ENCODE measurements around the gene TMEM203. TPM values are rescaled to one million over a fixed set of nuclear protein-coding genes. Genes with fewer than 3 reads are reported as not detected.

TMEM203 gene, protein sequence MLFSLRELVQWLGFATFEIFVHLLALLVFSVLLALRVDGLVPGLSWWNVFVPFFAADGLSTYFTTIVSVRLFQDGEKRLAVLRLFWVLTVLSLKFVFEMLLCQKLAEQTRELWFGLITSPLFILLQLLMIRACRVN
- total RNA-seq, result 26.8 and 30.9 TPM in 2 replicates

DNA sequence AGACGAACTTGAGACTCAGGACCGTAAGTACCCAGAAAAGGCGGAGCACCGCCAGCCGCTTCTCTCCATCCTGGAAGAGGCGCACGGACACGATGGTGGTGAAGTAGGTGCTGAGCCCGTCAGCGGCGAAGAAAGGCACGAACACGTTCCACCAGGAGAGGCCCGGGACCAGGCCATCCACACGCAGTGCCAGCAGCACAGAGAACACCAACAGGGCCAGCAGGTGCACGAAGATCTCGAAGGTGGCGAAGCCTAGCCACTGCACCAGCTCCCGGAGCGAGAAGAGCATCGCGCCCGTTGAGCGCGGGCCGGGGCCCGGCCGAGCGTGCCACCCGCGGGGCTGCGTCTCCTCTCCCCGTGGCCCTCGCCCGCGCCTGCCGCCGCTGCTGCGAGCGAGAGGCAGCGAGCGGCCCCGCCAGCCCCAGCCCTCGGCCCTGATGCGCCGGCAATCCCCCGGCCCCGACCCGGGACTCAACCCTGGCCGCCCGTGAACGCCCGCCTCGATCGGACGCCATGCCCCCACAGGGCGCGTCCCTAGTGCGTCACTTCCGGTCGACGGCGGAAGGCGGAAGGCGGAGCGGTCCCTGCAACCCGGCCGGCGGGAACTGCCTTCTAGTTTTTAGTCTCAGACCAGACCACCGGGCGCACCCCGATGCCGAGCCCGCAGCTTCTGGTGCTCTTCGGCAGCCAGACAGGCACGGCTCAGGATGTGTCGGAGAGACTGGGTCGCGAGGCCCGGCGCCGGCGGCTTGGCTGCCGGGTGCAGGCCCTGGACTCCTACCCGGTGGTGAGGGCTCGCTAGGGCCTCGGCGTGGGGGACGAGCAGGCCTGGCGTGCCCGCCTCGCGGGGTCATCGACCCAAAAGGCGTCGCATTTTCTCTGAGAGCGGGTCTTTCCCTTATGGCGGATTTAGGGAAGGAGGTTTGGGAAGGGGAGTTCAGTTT is at the start of gene TMEM203, which contains the start of gene NDOR1:
Gene TMEM203 (minus strand): TSS at position 523 of the 944 bp plus-strand sequence. CDS start 234 bp downstream, at position 289.
Gene NDOR1 (plus strand): TSS at position 575 of the 944 bp plus-strand sequence. CDS start 78 bp downstream, at position 653.

DNA sequence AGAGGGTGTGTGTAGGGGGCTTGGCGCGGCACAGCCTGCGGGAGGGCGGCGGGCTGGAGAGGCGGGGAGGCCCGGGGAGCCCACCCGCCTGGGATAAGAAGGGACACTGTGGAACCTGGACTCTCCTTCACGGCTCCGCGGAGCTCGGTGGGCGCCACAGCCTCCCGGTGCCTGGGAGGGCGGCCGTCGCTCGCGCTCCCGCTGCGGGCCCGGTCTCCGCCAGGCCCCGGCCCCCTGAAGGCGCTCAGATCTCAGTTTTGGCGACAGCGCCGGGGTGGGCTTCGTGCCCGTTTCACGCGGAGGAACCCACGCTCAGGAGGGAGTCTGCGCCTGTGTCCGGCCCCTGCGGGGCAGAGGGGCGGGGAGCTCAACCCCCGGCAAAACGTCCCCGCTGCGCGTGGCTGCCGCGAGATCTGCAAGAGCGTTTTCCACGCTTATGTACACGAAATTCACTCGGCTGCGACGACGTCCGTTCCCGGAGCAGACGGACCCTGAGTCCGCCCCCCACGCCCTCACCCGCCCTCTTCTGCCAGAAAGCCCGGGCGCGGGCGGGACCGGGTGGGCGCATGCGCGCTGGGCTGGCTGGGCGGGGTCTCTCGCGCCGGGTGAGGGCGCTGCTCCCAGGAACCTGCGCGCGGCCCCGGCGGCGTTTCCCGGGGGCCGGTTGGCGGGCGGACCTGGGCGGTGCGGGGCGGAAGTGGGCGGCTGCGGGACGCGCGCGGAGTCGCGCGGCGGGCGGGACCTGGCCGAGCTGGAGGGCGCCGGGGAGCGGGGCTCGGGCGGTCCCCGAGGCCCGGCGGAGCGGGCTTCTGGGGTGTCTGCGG is 49.4 kb upstream of the TMEM203 start, which contains the start of gene NELFB:
Gene NELFB (plus strand): TSS at position 704 of the 824 bp plus-strand sequence.

DNA sequence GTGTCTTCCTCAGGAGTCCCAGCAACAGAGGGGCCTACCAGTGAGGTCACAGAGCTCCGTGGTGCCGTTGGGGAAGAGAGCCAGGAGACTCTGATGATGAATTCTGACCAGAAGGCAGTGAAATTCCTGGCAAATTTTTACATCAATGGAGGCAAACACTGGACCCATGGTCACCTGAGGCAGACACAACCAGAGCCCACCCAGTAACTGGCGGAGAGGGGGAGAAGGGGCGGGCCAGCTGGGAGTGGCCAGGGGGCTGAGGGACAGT is 45.7 kb upstream of the TMEM203 start, which contains the start of gene STPG3:
Gene STPG3 (plus strand): TSS at position 93 of the 268 bp plus-strand sequence. CDS start 1 bp downstream, at position 94.

DNA sequence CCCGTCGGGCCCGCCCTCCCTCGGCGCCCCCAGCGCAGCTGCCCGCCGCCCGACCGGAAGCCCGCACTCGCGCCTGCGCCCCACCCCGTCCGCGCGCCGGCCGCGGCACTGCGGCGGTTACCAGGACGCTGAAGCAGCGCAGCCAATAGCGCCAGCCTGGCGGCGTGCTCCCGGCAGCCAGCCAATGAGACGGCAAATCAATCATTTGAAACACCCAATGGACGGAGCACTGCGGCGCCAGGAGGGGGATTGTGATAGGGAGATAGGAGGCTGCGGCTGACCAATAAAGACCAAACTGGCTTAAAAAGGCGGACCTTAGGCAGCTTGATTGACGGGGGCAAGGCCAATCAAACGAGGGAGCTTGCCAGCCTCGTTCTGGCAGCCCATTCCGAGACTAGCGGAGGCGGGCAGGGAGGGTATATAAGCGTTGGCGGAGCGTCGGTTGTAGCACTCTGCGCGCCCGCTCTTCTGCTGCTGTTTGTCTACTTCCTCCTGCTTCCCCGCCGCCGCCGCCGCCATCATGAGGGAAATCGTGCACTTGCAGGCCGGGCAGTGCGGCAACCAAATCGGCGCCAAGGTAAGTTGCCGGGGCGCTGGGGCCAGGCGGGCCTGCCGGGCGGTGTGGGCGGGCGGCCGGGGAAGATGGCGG is 35.5 kb upstream of the TMEM203 start, which contains the start of gene TUBB4B:
Gene TUBB4B (plus strand): TSS at position 447 of the 649 bp plus-strand sequence. CDS start 74 bp downstream, at position 521.

DNA sequence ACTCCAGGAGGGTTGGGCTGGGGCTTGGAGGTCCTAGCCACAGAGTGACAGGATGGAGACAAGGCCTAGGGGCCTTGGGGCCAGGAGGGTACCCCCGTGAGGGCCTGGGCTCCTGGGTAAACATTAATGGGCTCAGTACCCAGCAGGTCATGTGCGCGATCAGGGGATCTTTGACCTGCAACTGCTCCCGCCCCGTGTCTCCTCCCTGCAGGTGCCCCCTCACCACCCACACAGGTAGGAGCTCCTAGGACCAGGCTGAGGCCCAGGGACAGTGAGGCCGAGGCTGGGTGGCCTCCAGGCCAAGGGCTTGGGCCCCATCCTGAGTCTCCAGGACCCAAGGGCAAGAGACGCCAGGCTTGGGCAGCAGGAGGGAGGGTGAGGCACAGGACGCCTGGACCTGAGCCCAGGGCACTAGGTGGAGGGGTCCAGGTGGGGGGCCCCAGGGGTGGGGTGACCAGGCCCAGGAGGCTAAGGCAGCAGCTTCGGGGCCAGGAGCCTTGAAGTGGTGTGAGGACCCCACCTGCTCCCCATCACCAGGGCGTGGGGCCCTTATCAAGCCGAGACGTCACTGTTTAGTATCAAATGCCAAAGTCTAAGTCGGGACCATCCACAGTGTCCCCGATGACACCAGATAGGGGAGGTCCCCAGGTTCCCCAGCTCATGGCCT is 25.4 kb upstream of the TMEM203 start, which contains the start of gene SLC34A3:
Gene SLC34A3 (plus strand): TSS at position 197 of the 667 bp plus-strand sequence. CDS start 802 bp downstream, outside the sequence.

DNA sequence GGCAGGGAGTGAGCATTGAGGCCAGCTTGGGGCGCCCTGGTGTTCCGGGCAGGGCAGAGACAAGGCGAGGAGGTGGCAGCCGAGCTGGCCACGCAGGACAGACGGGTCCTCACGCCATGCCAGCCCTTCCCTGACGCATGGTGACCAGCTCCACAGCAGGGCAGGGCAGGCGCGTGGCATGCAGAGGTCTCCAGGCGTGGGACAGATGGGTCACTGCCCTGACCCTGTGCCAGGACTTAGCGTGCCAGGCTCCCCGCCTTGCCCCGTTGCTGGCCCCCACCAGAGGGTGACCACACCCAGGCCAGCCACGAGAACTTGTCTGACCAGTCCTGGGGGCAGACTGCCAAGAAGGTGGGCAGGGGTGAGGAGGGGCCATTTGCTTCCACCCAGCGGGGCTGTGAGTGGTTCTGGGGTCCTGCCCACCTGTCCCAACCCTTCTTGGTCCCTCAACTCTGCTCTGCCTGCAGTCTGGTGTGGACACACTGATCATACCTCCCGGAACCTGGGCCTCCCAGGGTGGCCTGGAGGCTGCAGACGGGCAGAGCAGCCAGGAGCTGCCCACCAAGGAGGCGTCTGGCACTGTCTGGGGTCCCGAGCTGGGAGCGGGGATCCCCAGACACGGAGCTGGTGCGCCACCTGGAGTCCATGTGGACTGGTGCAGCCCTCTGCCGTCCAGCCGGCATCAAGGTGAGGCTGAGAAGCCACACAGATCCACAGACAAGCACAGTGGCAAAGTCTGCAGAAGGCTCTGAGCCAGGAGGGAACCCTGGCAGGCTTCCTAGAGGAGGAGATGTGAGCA is 21.8 kb upstream of the TMEM203 start, which contains the start of gene RNF224:
Gene RNF224 (plus strand): TSS at position 449 of the 799 bp plus-strand sequence. CDS start 834 bp downstream, outside the sequence.

DNA sequence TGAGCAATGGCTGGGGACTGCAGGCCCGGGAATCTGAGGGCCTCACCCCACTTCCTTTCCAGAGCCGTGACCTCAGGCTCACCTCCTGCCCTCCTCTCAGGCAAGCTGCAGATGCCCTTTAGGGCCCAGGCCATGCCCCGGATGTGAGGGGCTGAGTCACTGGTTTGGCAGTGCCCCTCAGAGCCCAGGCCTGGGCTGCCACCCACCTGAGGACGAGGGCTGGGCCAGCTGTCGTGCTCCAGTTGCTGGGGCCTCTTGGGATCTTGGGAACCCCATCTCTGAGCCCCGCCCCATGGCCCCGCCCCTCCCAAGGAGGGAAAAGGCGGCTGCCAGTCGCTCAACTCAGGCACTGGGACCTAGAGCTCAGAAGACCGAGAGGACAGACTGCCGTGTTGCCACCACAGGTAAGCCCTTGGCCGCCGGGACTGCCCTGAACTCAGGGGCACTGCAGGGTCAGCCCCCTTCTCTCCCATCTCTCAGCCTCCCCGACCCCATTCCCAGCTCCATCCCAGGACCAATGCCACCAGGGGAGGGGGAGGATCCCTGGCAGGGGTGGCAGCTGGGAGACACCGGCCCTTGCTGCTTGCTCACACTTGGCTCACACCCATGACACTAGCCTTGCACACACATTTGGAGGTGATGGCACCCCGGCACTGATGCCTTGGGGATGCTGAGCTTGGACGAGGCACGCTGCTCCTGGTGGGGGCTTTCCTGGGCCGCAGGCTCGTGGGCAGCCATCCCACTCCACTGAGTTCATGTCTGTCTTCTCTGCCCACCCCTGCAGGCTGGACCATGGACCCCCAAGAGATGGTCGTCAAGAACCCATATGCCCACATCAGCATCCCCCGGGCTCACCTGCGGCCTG is 19.6 kb upstream of the TMEM203 start, which contains the start of gene CYSRT1:
Gene CYSRT1 (plus strand): TSS at position 345 of the 865 bp plus-strand sequence. CDS start 448 bp downstream, at position 793.

DNA sequence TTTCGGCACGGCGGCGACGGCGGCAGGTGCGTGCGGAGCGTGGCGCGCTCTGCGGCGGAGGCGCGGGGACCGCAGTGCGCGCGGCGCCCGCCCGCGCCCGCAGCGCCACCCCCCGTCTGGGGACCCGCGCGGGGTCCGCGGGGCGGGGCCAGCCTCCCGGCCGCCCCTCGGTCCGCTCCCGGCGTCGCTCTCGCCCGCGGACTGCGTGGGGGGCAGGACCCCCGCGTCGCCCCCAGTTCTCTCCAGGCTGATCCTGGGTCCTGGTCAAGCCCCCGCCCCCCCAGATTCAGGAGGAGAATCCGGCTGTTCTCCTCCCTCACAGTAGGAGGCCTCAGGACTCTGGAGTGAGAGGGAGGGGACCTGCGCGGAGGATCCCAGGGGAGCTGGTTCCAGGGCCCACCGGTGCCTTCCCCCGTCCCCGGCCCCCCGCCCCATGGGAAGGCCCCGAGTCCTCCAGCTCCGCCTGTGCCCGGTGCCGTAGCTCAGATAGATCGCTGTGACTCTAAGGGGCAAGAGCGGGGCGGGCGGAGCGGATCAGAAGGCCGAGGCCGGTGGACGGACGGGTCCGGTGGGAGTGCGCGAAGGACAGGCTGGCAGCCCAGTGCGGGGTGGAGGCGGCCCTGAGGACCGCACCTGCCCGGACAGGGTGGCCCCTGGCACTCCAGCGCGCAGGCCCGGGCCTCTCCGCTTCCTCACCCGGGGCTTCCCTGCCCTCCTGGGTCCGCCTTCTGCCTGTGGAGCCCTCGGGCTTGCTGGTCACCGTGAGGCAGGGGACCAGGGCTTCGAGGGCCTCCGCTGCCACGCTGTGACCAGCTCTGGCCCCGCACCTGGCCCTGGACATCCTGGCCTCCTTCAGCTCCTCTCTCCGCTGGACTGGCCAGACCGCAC is 17.0 kb upstream of the TMEM203 start, which contains the start of gene RNF208:
Gene RNF208 (minus strand): TSS at position 51 of the 888 bp plus-strand sequence. CDS start 1,028 bp downstream, outside the sequence.

DNA sequence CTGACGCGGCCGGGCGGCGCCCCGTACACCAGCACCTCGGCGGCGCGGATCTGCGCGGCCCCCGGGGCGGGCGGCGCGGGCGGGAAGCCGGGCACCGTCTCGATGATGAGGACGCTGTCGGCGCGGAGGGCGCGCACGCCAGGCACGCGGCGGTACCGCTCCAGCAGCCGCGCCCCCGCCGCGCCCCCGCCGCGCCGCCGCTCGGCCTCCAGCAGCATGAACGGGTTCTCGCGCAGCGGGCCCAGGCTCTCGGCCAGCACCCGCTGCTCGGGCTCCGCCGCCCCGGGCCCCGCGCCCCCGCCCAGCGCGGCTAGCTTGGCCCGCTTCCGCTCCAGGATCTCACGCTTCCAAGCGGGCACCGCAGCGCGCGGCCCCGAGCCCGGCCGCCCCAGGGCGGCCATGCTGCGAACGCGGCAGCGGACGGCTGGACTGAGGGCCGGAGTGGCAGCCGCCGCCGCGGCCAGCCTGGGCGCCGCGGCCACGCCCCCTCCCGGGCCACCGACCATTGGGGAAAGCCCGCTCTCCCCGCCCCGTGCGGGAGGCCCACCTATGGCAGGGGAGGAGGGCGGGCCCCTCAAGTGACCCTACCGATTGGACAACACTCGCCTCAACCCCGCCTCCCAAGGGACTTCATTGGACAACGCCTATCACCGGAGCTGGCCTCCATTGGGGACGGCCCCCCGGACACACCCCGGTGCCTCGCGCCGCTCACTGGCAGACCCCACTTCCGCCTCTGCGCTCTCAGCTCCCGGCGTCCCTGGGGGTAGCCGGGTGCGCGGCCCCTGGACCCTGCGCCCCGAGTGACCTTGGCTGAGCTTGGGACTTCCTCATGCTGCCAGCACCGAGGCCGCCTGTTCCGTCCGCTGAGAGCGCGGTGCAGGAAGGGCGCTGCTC is 4.9 kb downstream of the TMEM203 start, which contains the start of gene TPRN:
Gene TPRN (minus strand): TSS at position 431 of the 894 bp plus-strand sequence. CDS start 30 bp downstream, at position 401.

DNA sequence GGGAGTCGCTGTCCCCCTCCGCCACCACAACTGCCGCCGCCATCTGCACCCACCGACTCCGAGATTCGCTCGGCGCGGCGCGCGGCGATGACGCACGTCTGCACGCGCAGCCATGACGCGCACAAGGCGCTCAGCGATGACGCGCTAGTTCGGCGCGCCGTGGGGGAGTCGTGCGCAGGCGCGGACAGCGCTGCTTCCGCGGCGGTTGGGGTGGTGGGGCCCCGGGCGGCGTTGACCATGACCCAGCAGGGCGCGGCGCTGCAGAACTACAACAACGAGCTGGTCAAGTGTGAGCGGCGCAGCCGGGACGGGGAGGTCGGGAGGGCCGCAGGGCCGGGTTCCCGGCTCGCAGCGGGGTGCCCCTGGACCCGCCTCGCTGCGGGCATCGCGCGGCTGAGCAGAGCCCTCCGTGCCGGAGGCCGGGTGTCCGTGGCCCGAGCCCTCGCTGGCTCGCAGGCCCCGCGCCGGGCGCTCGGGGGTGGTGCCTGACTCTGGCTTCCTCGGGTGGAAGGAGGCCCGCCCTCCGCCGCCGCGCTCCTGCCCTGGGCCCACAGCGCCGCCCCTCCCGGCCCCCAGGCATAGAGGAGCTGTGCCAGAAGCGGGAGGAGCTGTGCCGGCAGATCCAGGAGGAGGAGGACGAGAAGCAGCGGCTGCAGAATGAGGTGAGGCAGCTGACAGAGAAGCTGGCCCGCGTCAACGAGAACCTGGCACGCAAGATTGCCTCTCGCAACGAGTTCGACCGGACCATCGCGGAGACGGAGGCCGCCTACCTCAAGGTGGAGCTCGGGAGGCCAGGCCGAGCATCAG is 16.8 kb downstream of the TMEM203 start, which contains the start of the genes ANAPC2 and SSNA1:
Gene ANAPC2 (minus strand): TSS at position 71 of the 807 bp plus-strand sequence. CDS start 28 bp downstream, at position 43.
Gene SSNA1 (plus strand): TSS at position 187 of the 807 bp plus-strand sequence. CDS start 51 bp downstream, at position 238.

DNA sequence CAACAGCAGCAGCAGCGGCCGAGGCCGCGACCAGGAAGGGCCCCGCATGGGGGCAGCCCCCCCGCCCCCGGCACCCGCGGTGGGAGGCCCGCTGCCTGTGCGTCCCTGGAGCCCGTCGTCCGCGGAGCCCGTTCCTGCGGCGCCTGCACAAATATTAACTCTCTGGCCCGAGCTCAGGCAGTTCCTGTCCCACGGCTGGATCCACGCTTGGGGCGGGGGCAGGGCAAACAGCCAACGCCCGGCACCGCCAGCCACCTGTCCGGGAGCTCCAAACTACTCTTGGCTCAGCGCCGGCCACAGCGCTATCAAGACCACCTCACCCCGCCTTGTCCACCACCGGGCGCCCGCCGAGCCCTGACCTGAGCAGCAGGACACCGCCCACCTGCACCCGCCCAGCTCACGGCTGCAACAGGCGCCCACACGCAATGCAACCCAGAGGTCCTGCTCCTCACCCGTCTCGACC is 35.5 kb downstream of the TMEM203 start, which contains the start of gene LRRC26:
Gene LRRC26 (minus strand): TSS at position 156 of the 463 bp plus-strand sequence. CDS start 108 bp downstream, at position 48.

